ENCODE results near the gene NT5M.

DNA sequence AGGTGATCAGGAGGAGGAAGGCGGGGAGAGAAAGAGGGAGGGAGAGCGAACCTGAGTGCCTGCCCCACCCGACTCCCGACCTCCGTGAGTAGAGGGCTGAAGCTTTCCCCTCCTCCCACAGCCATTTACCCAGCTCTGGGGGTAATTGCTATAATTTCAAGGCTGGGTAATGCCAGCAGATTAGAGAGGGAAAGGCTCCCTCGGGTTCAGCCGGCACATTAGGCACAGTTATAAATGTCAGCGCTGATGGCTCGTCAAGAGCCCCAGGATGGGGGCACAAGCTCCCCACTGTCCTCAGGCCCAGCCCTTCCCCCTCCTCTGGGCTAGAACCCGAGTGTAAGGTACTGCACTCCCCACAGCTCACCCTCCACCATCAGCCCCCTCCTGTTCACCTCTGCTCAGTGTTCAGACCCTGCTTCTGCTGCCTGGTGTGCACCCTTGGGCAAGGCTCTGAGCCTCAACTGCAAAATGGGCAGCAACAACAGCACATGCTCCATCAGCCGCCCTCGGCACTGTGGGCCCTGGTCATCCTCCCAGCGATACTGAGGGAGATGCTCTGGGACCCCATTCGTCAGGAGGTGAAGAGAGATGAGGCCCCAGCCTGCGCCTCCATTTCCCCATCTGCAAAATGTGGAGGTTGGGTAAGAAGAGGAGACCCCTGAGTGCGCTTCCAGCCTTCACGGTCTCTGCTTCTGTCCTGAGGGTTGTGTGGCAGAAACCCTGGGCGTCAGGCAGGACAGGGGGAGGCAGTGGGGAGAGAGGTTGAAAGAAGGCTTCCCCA is 77.2 kb downstream of the NT5M start:
- no peak for TF ChIP-seq EZH2 (IDR thresholded peaks at IDR 0.05)
- no peak for TF ChIP-seq POLR2AphosphoS5 (IDR thresholded peaks at IDR 0.05; ENCODE audit: borderline replicate concordance, low read depth, low read length)
- no peak for TF ChIP-seq FOXP2 (optimal IDR thresholded peaks at IDR 0.05; ENCODE audit: control extremely low read depth, extremely low read length, insufficient read depth)
